ENCODE results near the gene RTN4R.
"Not testable (repeated sequence)": the region's sequence is repeated elsewhere in the genome, so short reads cannot be mapped to it uniquely, and the experiment has no call there.

The RTN4R gene

DNA sequence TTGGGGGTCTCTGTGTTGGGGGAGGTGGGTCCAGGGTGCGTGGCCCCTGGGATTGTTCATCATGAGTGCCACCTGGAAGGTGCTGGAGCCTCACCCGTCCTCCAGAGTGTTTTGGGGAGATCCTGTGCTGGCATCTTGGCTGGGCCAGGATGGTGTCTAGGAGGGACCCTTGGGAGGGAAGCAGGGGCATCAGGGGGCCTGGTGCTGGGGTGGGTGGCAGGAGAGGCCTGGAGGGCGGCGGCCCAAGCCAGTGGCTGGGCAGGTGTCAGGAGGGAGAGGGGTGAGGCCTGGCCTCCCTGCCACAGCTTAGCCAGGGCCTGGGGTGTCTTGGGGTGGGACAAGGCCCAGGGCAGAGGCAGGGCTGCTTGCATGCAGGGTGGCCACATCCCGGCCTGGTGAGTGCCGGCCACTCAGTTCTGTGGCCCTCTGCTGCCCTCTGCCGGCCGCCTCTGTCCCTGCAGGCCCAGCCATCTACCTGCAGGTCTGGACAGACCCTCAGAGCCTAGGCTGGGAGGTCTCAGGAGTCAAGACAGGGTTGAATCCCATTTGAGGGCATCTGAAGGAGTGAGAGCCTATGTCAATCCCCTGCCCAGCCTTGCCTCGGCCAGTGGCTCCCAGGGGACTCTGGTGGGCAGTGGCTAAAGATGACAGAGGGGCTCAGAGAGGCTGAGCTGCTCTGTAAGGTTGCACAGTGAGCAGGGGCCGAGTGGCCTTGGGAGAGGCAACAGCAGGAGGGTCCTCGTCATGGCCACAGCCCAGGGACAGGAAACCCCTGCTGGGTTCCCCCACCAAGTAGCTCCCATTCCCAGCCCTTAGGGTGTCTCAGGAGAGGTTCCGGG lies 17.6 kb upstream of the RTN4R start:
- DNase-seq: peak; percentile 75 to 79

GRCh38 chr22:20284471-20285086 lies 16.5 kb upstream of the RTN4R start:
- no peak for DNase-seq

- DNase-seq: no peak
Observed at GRCh38 chr22:20283674-20284066, 15.6 kb upstream of the RTN4R start.

DNA sequence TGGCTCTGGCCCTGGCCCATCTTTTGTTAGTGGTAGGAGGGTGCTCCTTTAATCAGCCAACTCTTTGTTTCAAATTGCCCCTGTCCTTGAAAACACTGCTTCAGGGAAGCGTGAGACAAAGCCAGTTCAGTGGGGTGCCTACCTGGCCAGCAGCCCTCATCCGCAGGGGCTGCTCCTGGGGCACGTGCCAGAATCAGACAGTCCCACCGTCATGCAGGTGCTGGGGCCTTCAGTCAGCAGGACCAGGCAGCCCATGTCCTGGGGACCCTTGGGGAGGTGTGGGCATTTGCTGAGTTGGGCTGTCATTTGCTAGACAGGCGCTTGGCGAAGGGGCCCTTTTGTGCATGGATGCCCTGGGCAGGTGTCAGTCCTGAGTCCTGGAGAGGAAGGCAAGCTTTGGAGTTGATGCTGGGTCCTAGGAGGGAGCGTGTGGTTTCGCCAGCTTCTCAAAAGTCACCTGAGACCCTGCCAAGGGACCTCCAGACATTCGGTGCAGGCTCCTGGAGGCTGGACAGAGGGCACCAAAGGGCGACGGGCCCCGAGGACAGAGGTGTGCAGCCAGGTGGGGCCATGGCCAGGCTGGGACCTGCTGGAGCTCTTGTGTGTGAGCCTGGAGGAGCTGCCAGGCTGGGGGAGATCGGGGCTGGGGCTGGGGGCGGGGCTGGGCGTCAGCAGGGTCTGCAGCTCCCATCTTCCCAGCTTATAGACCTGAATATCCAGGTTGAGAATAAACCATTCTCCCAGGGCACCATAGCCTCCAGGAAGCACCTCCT lies 15.0 kb upstream of the RTN4R start:
- DNase-seq: no peak

DNA sequence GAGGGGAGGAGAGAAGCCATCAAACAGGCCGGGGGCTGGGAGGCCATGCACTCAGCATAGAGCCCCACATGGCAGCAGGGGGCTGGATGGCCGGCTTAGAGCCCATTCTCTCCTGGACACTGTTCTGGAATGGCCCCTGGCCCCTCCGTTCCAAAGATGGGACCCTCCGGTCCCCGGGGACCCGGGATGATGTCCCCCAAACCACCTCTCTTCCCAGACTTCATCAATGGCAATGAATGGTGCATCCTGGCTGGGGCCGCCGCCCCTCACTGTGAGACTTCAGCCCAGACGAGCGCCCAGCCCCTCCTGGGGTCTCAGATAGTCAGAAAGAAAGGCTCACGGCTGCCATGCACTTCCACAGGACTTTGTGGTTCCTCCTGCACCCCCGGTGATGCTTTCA lies 13.8 kb upstream of the RTN4R start:
- DNase-seq: no peak

- not testable (repeated sequence) for DNase-seq
Observed at GRCh38 chr22:20281473-20281872, 13.4 kb upstream of the RTN4R start.

DNA sequence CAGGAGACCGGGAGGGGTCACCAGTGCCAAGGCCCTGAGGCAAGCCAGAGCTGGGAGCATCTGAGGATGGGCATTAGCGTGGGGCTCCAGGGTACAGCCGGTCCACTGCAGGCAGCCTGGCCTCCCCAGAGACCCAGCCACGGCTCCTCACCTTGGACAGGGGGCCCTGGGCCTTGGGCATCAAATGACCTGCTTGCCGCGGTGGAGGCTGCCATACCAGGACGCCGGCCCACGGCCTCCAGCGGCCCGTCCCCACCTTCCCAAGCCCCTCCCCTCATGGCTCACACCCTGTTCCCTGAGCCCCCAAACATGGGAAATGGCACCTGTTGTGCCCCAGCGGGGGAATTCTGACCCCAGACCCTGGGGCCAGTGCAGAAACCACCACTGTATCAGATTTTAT lies 12.7 kb upstream of the RTN4R start:
- DNase-seq: no peak

DNA sequence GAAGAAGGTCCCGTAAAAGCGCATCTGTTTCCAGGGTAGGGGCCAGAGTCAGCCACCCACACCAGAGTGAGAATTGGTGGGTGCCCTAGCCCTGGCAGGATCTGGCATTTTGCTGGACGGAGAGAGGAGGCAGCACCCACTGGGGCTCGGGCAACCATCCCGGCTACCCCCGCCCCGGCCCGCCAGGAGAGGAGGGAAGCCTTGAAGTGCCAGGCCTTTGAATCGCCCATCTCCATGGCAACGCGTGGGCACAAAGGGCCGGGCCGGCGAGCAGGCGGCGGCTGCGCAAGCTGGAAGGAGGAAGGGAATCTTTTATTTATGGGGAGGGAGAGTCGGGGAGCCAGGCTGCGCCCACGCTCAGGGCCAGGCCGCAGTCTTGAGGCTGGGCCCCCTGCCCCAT lies 12.0 kb upstream of the RTN4R start:
- not testable (repeated sequence) for DNase-seq

DNA sequence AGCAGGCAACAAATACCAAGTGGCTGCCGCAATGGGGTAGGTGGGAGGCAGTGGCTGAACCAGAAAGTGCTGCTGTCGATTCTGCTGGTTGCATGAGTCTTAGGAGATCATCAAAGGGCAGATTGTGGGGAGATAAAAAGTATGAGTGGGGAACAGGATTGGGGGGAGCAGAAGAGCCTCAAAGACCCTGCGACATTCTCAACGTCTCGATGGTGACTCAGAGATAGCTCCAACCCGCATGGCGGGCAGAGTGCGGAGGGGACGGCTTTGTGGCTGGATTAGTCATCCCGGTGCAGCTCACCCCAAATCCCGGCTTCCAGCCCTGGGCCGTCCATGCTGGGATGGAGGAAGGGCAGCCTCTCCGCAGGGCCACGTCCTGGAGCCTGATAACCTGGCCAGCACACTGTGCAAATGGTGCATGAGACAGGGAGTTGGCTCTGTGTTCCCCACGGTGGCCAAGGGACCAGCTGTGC lies 11.6 kb upstream of the RTN4R start:
- no peak for DNase-seq

- DNase-seq: not testable (repeated sequence)
Observed at GRCh38 chr22:20278726-20279490, 10.8 kb upstream of the RTN4R start.

GRCh38 chr22:20277936-20278635 lies 10.0 kb upstream of the RTN4R start:
- not testable (repeated sequence) for DNase-seq

DNA sequence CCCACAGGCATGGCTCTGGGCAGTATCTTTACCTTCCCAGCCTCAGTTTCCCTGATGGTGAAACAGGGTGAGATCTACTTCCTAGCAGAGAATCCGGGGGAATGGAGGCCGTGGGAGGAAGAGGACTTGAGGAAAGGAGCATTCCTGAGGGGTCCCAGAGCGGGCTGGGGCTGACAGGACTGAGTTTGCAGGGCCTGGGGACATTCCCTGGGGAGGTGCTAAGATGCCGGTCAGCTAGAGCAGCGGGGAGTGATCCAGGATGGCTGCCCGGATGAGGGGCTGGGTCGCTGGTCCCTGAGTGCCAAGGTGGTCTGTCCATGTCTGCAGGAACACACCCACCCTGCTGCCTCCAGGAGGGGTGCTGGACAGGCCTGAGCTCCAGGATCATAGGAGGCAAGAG lies 8.3 kb upstream of the RTN4R start:
- no peak for DNase-seq

DNA sequence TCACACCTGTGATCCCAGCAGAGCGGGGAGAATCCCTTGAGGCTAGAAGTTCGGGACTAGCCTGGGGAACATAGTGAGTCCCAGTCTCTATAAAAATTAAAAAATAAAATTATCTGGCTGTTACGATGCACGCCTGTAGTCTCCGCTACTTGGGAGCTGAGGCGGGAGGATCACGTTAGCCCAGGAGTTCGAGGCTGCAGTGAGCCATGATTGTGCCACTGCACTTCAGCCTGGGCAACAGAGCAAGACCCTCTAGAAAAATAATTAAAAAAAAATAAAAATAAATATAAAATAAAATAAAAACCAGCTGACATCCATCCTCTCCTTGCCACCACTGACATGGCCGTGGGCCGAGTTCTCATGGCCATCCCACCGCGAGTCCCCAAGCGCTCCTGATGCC lies 7.7 kb upstream of the RTN4R start:
- DNase-seq: no peak

- DNase-seq: not testable (repeated sequence)
Observed at GRCh38 chr22:20275325-20275724, 7.2 kb upstream of the RTN4R start.

DNA sequence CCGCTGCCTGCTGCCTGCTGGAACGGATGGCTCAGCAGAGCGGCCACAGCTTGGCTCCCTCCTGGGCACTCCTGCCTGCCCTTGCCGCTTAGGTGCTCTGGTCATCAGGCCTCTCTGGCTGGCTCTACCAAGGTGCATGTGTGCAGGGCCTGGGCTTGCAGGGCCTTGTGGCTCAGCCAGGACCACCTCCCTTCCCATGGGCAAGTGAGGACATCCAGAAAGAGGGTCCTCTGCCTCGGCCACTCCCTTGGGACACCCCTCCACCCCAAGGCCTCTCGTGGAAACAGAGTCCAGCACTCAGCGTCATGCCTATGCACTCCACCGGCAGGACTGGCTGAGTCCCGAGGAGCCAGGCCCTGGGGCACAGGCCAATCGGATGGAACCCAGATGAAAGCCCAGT lies 6.3 kb upstream of the RTN4R start:
- not testable (repeated sequence) for DNase-seq

- no peak for DNase-seq
Observed at GRCh38 chr22:20273758-20274181, 5.7 kb upstream of the RTN4R start.

DNA sequence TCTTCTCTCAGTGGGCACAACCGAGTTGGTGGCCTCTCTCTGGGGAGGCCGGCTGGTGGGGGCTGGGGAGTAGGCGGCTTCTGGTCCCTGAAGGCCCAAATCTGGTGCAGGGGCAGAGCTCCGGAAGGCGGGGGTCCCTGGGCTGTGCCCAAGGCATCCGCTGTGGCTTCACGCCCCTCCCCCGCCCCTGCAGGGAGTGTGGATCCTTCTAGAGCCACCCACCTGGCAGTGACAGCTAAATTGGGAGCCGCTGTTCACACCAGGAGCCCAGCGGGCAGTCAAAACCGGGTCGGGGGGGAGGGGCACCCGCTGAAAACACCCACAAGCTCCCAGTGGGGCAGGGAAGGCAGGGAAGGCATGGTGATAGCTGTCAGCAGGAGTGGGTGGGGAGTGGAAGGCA lies 4.6 kb upstream of the RTN4R start:
- no peak for DNase-seq

GRCh38 chr22:20272174-20272573 lies 4.1 kb upstream of the RTN4R start:
- DNase-seq: no peak

DNA sequence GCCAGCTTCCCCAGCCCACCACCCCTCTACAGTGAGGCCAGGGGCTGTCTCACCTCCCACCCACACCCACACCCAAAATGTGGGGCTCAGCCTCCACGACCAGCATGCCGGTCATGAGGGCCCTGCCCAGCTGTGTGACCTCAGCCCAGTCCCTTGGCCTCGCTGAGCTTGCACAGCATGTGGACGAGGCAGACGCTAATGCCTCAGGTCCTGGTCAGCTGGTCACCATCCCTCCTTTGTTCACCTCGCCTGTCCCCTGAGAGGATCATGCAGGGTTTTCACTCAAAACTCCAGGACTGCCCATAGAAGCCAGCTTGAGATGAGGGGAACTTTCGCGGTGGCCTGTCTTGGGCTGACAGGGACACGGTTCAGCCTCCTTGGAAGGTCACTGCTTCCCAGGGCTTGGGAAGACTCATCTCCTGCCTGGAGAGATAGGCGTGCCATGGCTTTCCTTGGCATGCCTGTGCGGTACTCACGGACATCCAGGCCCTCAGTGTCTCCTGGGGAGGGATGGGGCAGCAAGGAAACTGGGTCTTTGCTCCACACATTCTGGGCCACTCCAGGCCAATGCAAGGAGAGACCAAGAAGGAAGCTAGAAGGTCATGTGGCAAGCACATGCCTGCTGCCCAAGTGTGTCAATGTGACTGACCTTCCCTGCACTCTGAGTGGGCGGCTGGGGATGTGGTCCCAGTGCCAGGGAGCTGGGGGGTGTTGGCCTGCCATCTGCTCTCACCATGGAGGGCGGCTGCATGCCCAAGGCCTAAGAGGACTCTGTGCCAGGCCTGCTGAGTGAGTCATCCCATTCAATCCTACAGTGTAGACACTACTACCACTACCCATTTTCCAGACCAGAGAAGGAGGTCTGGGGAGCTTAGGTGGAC lies 3.2 kb upstream of the RTN4R start:
- no peak for DNase-seq

- DNase-seq: not testable (repeated sequence)
Observed at GRCh38 chr22:20270190-20271113, 2.3 kb upstream of the RTN4R start.

Data from activated CD4-positive, alpha-beta T cell treated with anti-CD3 and anti-CD28 coated beads, Interleukin-2, amount 50 U/mL, for 4 hours (primary cell).